Measurements from ENCODE around the gene PRSS23. TPM values are rescaled to one million over a fixed set of nuclear protein-coding genes. Genes with fewer than 3 reads are reported as not detected.
"Not testable (repeated sequence)": the region's sequence is repeated elsewhere in the genome, so short reads cannot be mapped to it uniquely, and the experiment has no call there.

Gene PRSS23
- total RNA-seq, 2 experiments from 2014 or later: 9.1 to 10.5 TPM

DNA sequence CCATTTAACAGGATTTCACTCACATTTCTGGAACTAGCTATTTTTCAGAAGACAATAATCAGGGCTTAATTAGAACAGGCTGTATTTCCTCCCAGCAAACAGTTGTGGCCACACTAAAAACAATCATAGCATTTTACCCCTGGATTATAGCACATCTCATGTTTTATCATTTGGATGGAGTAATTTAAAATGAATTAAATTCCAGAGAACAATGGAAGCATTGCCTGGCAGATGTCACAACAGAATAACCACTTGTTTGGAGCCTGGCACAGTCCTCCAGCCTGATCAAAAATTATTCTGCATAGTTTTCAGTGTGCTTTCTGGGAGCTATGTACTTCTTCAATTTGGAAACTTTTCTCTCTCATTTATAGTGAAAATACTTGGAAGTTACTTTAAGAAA, 9.2 kb downstream of the PRSS23 start:
- CTCF ChIA-PET: no interaction called here
- POLR2A ChIA-PET: no interaction called here

DNA sequence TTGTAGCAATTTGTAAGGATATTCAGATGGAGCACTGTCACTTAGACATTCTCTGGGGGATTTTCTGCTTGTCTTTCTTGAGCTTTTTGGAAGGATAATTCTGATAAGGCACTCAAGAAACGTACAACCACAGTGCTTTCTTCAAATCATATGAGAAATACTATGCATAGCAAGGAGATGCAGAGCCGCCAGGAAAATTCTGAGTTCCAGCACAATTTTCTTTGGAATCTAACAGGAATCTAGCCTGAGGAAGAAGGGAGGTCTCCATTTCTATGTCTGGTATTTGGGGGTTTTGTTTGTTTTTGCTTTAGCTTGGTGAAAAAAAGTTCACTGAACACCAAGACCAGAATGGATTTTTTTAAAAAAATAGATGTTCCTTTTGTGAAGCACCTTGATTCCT, 9.9 kb downstream of the PRSS23 start:
- ChIA-PET CTCF (no interaction called here), POLR2A (no interaction called here)

DNA sequence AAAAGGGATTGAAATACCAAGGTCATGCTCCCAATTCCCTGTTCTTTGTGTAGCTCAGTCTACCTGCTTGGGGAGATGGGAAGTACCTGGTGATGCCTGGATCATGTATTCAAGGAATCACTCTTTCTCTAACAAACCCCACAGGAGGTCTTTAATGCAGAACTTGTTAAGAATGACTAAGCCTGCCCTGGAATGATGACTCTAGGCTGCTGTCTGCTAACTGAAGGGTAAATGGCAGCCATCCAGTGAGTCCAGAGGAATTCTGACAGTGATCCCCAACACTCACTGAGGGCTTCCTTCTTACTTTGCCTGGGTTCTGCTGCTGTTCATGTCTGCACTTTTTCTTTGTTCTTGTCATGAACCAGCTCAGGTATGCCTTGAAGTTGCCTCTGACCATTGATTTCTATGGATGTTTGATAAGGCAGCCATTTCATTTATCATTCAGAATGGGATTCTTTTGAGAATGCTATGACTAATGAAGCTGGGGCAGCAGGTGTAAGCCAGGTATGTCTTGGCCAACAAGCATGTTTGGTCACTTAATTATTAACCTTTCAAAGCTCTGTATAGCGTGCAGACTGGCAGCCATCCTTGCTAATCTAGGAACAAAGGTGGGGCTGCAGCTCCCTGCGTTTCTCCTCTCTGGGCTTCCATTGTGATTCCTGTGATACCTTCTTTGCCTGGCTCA, 11.4 kb downstream of the PRSS23 start:
- CTCF ChIA-PET: interaction anchor here (0.6 to 1.1 kb wide), 2 partner anchors 355 to 394 kb away, joined by 5 read pairs; no protein-coding TSS in a partner anchor

DNA sequence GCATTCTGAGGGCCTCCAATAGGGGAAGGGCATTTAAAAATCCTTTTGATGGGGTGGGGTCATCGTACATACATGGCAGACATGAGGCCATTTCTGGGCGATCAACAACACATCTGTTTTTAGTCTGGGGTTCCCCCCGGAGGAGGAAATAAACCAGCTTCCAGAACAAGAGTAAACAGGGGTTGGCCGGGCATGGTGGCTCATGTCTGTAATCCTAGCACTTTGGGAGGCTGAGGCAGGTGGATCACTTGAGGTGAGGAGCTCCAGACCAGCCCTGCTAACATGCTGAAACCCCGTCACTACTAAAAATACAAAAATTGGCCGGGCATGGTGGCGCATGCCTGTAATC, 12.0 kb downstream of the PRSS23 start:
- ChIA-PET CTCF (interaction anchor here (0.6 to 1.1 kb wide), 2 partner anchors 355 to 394 kb away, joined by 5 read pairs; no protein-coding TSS in a partner anchor), POLR2A (no interaction called here)

More for the DNA sequence above, 11.4 kb downstream of the PRSS23 start:
- POLR2A ChIA-PET: no interaction called here

DNA sequence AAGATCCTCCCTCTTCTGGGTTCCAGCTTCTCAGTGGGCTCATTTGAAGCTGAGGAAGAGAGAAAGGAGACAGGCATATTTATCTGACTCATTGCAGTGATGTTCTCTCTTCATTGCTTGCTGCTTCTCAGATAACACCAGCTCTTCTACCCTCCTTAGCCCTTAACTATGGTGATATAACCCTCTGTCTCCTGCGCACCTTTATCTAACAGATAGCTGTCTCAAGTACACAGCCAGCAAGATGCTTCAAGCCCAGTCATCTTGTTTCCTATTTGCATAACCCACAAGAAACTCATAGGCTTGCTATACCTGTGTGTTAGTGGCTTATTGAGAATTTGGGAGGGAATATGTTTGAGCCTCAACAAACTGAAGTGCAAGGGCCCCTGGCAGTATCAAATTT, 12.6 kb downstream of the PRSS23 start:
- CTCF ChIA-PET: no interaction called here

DNA sequence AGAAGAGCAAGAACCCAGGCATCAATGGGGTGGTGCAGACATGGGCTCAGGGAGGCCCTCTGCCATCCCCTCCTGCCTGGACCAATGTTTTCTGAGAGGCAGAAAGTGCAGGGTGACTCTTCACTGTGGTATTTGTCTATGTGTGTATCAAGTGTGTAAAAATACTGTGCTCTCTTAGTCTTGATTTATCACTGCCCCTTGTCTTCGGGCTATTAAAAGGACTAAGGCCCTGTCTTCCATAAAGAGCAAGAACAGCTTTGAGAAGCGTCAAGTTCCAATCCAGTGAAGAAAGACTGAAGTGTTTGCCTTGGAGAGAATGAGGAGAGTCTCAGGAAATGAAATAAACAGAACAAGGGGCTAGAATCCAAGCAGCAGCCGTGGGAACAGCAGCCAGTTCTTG, 14.4 kb downstream of the PRSS23 start:
- ChIA-PET POLR2A (no interaction called here), CTCF (interaction anchor here (0.6 to 1.3 kb wide), 3 partner anchors 13 to 207 kb away, joined by 3 read pairs; no protein-coding TSS in a partner anchor)

More for the DNA sequence above, 12.6 kb downstream of the PRSS23 start:
- POLR2A ChIA-PET: no interaction called here

DNA sequence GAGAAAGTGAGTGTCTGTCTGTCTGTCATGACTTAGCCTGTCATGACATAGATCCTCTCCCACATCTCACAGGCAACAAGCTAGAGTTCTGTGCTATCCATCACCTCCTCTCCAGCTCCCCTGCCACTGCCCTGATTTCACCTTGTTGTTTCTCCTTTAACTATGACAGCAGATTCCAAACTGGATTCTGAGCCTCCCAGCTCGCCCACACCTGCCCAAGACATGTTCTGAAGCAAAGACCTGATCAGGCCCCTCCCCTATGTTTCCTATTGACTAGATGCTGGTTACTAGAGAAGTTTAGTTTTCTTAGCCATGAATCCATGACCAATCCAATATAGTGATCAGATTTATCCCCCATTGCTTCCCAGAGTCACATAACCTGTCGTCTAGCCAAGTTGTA, 15.4 kb downstream of the PRSS23 start:
- ChIA-PET CTCF (interaction anchor here (1.3 kb wide), 1 partner anchor 14 kb away, joined by 3 read pairs; no protein-coding TSS in a partner anchor), POLR2A (no interaction called here)

DNA sequence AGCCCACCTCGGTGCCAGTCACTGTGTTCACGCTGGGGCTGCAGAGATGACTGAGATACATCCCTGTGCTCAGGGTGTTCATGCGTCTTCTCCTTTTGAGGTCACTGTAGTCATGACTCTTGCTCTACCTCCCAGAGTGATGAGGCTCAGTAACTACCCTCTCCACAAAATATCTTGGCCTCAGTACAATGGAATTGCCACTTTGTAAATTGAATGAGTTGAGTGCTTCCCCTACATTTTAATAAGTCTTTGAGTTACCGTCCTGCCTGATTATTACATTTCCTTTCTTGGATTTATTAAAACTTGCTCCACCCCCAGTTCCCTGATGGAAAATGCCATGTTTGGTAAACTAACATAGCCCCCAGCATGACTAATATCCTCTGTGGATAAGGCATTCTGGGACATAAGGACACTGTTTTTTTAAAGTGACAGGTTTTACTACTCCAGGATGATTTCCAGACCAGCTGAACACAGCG, 15.9 kb downstream of the PRSS23 start:
- POLR2A ChIA-PET: no interaction called here

DNA sequence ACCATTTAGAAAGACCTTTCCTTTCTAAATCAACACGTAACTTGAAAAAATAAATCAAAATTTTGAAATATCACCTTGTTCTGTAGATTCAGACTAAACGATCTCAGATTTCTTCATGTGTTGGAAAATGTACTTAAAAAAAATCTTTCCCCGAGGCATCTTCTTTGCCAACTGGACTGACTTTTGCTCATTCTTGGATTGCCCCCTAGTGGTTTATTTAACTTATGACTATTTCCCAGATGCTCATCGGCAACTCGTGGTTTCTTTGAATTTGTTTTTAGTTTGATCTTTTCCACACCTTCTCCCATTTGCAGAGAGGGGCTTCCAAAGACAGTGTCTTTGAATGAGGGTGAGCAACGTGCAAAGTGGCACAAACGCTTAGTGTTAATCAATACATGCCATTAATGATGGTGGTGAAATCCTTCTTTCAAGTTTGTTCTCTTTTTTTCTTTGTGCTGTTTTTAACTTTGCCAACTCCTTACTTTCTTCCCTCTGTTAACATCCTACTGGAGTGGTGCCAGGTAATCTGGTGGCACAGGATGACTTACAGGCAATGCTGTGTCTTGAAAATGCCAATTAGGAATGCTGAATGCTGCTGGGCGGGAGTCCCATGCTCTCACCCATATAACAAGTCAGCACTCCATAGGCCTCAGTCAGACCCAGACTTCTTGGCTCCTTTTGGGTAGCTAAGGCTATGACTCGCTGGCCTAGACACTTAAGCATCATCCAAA, 18.3 kb downstream of the PRSS23 start:
- CTCF ChIA-PET: interaction anchor here (1.6 to 2.3 kb wide), 2 partner anchors 362 to 365 kb away, joined by 4 to 5 read pairs; no protein-coding TSS in a partner anchor
- POLR2A ChIA-PET: no interaction called here

More for the DNA sequence above, 15.9 kb downstream of the PRSS23 start:
- CTCF ChIA-PET: interaction anchor here (1.3 to 2.3 kb wide), 2 partner anchors 15 to 363 kb away, joined by 3 to 5 read pairs; no protein-coding TSS in a partner anchor

DNA sequence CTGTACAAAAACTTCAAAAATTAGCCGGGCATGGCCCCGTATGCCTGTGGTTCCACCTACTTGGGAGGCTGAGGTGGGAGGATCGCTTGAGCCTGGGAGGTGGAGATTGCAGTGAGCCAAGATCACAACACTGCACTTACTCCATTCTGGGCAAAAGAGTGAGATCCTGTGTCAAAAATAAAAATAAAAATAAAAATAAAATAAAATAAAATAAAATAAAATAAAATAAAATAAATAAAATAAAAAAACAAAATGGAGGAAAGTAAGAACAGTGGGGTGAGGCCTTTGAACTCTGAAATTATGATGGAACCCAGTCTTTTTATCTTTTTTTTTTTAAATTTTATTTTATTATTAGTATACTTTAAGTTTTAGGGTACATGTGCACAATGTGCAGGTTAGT, 23.8 kb downstream of the PRSS23 start:
- CTCF ChIA-PET, POLR2A ChIA-PET: not testable (repeated sequence)

DNA sequence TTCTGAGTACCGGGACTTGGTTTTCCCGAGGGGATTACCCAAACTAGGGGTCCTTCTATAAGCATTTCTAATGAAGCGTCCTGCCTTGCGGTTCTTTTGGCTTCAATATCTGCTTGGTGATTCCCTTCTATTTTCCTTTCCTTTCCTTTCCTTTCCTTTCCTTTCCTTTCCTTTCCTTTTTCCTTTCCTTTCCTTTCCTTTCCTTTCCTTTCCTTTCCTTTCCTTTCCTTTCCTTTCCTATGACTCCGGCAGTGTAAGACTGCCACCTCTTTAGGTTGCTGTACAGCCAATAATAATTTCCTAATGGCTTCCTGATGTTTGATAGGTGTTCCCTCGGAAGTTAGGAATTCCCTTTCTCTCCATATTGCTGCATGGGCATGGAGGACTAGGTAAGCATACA, 34.0 kb downstream of the PRSS23 start:
- POLR2A ChIA-PET, CTCF ChIA-PET: not testable (repeated sequence)

DNA sequence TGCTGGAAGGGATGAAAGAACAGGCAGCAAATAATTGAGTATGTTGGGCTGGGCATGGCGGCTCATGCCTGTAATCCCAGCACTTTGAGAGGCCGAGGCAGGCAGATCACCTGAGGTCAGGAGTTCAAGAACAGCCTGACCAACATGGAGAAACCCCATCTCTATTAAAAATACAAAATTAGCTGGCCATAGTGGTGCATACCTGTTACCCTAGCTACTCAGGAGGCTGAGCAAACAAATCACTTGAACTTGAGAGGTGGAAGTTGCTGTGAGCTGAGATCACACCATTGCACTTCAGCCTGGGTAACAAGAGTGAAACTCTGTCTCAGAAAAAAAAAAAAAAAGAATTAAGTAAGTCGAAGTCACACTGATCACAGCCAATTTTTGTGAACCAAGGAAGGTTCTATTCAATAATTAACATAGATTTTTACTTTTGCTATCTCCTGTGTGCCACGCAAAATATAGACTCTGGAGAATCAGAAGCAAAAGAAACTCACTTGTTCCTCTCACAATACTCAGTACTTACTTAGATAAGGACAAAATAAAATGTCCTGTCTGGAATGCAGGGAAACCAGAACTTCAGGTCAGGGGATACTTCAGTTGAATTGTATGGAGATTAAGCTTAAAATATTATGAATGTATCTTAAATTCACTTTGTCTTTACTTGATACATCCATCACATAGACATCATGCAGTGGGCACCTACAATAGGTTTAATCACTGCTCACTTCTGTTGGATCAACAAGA, 44.6 kb downstream of the PRSS23 start:
- POLR2A ChIA-PET: not testable (repeated sequence)

DNA sequence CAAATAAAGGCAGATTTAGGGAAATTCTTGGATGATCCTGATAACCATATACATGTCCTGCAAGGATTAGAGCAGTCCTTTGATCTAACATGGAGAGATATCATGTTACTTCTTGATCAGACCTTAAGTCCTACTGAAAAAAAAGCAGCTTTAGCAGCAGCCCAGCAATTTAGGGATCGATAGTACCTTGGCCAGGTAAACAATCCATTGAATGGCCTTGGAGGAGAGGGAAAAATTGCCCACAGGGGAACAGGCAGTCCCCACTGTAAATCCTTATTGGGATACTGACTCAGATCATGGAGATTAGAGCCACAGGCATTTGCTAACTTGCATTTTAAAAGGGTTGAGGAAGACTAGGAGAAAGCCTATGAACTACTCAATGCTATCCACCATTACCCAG, 47.8 kb downstream of the PRSS23 start:
- ChIA-PET POLR2A (no interaction called here), CTCF (no interaction called here)

More for the DNA sequence above, 44.6 kb downstream of the PRSS23 start:
- CTCF ChIA-PET: not testable (repeated sequence)

DNA sequence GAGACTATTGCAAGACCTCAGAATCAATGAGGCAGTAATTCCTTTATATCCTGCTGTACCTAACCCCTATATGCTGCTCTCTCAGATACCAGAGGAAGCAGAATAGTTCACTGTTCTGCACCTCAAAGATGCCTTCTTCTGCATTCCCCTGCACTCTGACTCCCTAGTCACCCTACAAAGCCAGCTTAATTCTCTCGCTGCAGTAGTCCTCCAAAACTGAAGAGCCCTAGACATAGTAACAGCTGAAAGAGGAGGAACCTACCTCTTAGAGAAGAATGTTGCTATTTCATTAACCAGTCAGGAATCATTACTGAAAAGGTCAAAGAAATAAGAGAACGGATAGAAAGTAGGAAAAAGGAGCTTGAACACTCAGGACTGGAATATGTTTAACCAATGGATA, 49.3 kb downstream of the PRSS23 start:
- POLR2A ChIA-PET: no interaction called here
- CTCF ChIA-PET: interaction anchor here (0.7 kb wide), 1 partner anchor 415 kb away, joined by 3 read pairs; no protein-coding TSS in a partner anchor

Other genes starting within 250 kb of the PRSS23 start
- gene ME3, start 127.9 kb upstream of the PRSS23 start, total RNA-seq: 1 to 10 TPM; 1.8 TPM
- under 1 TPM; 0.06 TPM for gene FZD4, start 154.9 kb downstream of the PRSS23 start, total RNA-seq
- gene TMEM135, start 237.4 kb downstream of the PRSS23 start, total RNA-seq: 10 to 100 TPM; 21.6 to 22.8 TPM